Measurements from ENCODE around the gene CNTN4. TPM values are rescaled to one million over a fixed set of nuclear protein-coding genes. Genes with fewer than 3 reads are reported as not detected.

Gene CNTN4
- total RNA-seq, 1 experiment from 2014 or later, result 1.6 TPM

GRCh38 chr3:2984005-2984830 is 885.6 kb downstream of the CNTN4 start:
- no peak for TF ChIP-seq CTCF (conservative IDR thresholded peaks at IDR 0.05)
- Histone ChIP-seq H2AFZ (ENCODE audit: low read length) (no peak overlapping the region), H3K27ac (ENCODE audit: insufficient read length, low read depth, low read length) (no peak overlapping the region), H2BK5ac (ENCODE audit: insufficient read length, low read length) (no peak overlapping the region), H4K20me1 (ENCODE audit: control insufficient read depth, insufficient read depth, insufficient read length) (no peaks in the 10 kb centered on the region), H3K9me3 (ENCODE audit: control insufficient read depth, low read depth, low read length) (no peaks in the 10 kb centered on the region), H2BK12ac (ENCODE audit: insufficient read length, low read depth, low read length) (no peak overlapping the region), H3K18ac (ENCODE audit: insufficient read length, low read depth, low read length) (no peak overlapping the region), H3K56ac (ENCODE audit: insufficient read length, low read depth, low read length) (no peak overlapping the region), H2AK5ac (ENCODE audit: insufficient read length, low read length) (no peak overlapping the region), H2BK20ac (ENCODE audit: low read depth, low read length, poor library complexity, severe bottlenecking) (no peak overlapping the region), H3K14ac (ENCODE audit: insufficient read depth, low read length) (no peak overlapping the region), H3T11ph (ENCODE audit: low read length) (no peak overlapping the region), H3K79me1 (ENCODE audit: insufficient read depth, low read depth, low read length, poor library complexity, severe bottlenecking) (no peaks in the 10 kb centered on the region), H4K91ac (ENCODE audit: insufficient read length, low read depth, low read length) (no peak overlapping the region), H2BK15ac (ENCODE audit: low read depth, low read length) (no peak overlapping the region), H3K27me3 (ENCODE audit: insufficient read depth, low read length) (no peaks in the 10 kb centered on the region), H3K23me2 (ENCODE audit: insufficient read length, low read depth, low read length, poor library complexity, severe bottlenecking) (no peaks in the 10 kb centered on the region), H3K4me1 (ENCODE audit: insufficient read depth, low read length) (peaks cover 6% of the 10 kb centered on the region; the same call in 1 of the 2 replicates), H4K5ac (ENCODE audit: insufficient read length, low read depth, low read length) (no peak overlapping the region), H3K4me2 (ENCODE audit: insufficient read depth, insufficient read length, low read length) (no peak overlapping the region), H3K23ac (ENCODE audit: insufficient read length, low read depth, low read length) (no peak overlapping the region), H2BK120ac (ENCODE audit: low read depth, low read length, poor library complexity, severe bottlenecking) (no peak overlapping the region), H3K9ac (ENCODE audit: extremely low read depth, insufficient read length, low read length) (no peak overlapping the region), H3K4ac (ENCODE audit: low read depth, low read length) (no peak overlapping the region), H4K8ac (replicated peaks; ENCODE audit: insufficient read length, low read depth, low read length) (no peak overlapping the region), H3K79me2 (ENCODE audit: insufficient read depth, low read length) (no peaks in the 10 kb centered on the region)
- no CpG with 5 or more reads among the region's 7 CpGs for WGBS (ENCODE audit: extremely low coverage, insufficient read length, low lambda C conversion rate)
- Mint-ChIP-seq H3K36me3 (ENCODE audit: insufficient read depth in 1 of 3, low read depth in 3 of 3) (no peaks in the 10 kb centered on the region), H3K4me3 (no peak overlapping the region), H3K27me3 (ENCODE audit: low read depth) (no peaks in the 10 kb centered on the region), H3K27ac (no peak overlapping the region), H3K9me3 (no peaks in the 10 kb centered on the region), H3K4me1 (peaks cover 19 to 20% of the 10 kb centered on the region in 2 experiments)
- DNase-seq, result no peak

Measured in H9 (cell line).